ENCODE results near the gene POLR3A.

DNA sequence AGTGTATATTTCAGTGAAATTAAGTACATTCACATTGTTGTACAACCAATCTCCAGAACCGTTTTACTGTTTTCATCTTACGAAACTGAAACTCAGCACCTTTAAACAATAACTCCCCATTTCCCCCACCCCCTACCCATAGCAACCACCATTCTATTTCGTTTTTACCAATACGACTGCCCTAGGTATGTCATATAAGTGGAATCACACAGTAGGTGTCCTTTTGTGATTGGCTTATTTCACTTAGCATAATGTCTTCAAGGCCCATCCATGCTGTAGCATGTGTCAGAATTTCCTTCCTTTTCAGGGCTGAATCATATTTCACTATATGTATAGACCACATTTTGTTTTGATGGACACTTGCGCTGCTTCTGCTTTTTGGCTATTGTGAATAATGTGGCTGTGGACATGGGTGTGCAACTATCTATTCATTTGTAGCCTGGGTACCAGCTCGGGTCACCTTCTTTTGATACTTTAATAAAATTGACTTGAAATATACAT lies 68.4 kb downstream of the POLR3A start:
- no peak for TF ChIP-seq POLR2A (IDR thresholded peaks at IDR 0.05)
- TF ChIP-seq, protein P1, sequence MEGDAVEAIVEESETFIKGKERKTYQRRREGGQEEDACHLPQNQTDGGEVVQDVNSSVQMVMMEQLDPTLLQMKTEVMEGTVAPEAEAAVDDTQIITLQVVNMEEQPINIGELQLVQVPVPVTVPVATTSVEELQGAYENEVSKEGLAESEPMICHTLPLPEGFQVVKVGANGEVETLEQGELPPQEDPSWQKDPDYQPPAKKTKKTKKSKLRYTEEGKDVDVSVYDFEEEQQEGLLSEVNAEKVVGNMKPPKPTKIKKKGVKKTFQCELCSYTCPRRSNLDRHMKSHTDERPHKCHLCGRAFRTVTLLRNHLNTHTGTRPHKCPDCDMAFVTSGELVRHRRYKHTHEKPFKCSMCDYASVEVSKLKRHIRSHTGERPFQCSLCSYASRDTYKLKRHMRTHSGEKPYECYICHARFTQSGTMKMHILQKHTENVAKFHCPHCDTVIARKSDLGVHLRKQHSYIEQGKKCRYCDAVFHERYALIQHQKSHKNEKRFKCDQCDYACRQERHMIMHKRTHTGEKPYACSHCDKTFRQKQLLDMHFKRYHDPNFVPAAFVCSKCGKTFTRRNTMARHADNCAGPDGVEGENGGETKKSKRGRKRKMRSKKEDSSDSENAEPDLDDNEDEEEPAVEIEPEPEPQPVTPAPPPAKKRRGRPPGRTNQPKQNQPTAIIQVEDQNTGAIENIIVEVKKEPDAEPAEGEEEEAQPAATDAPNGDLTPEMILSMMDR (IDR thresholded peaks at IDR 0.05), result no peak
